Activated T-cell treated with anti-CD3 and anti-CD28 coated beads for 48 hours (primary cell): ENCODE results near the gene KLK2.
A peak's percentile ranks its signal among the peaks of the same experiment; 100 is the strongest.

Experiments used
- DNase-seq: peaks from one replicate; pipeline ENCODE4 v3.0.0-alpha.2; 2020; ENCODE audit warnings: low read depth

Gene KLK2

GRCh38 chr19:50873056-50873455, at the start of gene KLK2:
TSS of gene KLK2 (plus strand) at chr19:50873439. CDS start at chr19:50873474, 35 bp downstream.
- DNase-seq = no peak

- no peak for DNase-seq
Measured at GRCh38 chr19:50826492-50827240, 46.6 kb upstream of the KLK2 start.

- no peak for DNase-seq
Measured at GRCh38 chr19:50827476-50827875, 45.8 kb upstream of the KLK2 start.

- DNase-seq = no peak
Measured at GRCh38 chr19:50829801-50830200, 43.4 kb upstream of the KLK2 start.

- DNase-seq = no peak
Measured at GRCh38 chr19:50830266-50831025, 42.8 kb upstream of the KLK2 start.

DNA sequence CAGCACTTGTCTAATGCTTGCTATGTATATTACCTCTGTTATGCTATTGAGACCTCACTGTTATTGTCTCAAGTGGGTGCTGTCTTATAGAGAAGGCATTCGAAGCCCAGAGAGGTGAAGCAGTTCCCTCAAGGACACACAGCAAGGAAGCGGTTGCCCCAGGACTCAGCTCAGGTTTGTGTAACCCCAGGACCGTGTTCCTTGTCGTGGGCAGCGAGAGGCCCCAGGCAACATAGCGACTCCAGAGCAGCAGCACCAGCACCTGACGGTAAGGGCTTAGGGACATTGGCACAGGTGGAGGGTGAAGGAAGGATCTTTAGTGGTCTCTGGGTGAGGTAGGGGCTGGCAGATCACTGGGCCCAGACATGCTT, 42.2 kb upstream of the KLK2 start:
- no peak for DNase-seq

DNA sequence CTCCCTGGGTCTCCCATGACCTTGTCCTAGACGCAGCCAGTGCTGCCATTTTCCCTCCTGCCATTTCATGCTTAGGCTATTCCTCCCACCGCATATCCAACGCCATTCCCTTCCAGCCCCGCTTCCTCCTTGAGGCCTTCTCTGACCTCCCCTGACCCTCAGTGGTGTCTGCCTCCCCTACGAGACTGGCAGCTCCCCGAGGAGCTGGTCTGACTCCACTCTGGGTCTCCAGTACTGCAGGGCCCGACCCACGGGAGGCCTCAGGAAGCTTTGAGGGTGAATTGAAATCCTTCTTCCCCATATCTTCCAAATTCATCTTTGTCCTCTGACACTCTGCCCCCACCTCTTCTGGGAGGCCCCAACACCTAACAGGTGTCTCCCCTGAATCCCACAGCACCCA, 40.6 kb upstream of the KLK2 start:
- DNase-seq = no peak

DNA sequence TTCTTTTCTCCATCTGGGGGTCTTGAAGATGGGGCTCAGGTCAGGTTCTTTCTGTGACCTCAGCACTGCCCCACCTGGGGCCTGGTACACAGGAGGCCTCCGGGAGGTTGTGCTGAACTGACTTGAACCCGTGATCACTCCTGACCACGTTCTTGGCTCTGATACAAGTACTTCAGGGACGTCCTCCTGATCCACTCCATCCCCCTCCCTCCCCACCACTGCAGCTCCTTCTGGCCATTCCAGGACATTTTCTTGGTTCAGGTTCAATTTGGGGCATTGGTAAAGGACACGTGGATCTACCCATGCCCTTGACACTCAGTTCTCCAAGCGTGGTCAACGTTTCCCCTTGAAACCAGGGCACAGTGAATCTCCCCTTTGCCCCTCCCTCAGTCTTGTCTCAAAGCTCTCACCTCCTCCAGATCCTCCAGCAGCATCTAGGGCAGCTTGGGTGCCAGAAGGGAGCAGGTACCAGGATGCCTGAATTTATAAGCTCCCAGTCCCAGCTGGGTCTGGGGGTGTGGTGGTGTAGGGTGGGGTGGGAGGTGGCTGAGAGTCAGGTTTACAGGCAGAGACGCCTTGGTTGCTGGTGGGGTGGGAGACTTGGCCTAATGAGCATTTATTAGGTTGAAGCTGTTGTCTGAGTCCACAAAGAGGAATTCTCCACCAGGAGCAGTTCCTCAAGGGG, 40.0 kb upstream of the KLK2 start, which contains the start of gene KLK15:
KLK15 (minus strand) TSS at position 458 of the 685 bp plus-strand sequence. CDS start 2,082 bp downstream, outside the sequence.
- DNase-seq = no peak

GRCh38 chr19:50833802-50834167, 39.5 kb upstream of the KLK2 start:
- DNase-seq = no peak

- no peak for DNase-seq
Measured at GRCh38 chr19:50835103-50835784, 38.0 kb upstream of the KLK2 start.

GRCh38 chr19:50835785-50836542, 37.3 kb upstream of the KLK2 start:
- DNase-seq = peak; percentile 74

GRCh38 chr19:50836543-50837195, 36.6 kb upstream of the KLK2 start:
- DNase-seq = no peak

- DNase-seq = no peak
Measured at GRCh38 chr19:50837300-50837699, 35.9 kb upstream of the KLK2 start.

GRCh38 chr19:50838239-50838638, 35.0 kb upstream of the KLK2 start:
- no peak for DNase-seq

DNA sequence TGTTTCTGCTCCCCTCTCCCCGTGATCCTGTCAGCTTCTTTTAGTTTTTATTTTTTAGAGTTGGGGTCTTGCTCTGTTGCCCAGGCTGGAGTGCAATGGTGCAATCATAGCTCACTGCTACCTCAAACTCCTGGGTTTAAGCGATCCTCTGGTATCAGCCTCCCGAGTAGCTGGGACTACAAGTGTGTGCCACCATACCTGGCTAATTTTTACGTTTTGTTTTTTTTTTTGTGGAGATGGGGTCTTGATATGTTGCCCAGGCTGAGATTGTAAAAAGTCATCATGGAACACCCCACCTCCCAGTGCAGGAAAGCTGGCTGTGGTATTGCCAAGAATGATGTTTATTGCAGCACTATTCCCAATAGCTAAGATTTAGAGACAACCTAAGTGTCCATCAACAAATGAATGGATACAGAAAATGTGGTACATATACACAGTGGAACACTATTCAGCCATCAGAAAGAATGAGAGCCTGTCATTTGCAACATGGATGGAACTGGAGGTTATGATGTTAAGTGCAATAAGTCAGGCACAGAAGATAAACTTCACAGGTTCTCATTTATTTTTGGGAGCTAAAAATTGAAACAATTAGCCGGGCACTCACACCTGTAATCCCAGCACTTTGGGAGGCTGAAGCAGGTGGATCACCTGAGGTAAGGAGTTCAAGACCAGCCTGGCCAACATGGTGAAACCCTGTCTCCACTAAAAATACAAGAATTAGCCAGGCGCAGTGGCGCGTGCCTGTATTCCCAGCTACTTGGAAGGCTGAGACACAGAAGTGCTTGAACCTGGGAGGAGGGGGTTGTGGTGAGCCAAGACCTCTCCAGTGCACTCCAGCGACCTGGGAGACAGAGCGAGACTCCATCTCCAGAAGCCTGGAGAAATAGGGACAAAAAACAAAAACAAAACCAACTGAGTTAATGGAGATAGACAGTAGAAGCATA, 33.3 kb upstream of the KLK2 start:
- DNase-seq = no peak

DNA sequence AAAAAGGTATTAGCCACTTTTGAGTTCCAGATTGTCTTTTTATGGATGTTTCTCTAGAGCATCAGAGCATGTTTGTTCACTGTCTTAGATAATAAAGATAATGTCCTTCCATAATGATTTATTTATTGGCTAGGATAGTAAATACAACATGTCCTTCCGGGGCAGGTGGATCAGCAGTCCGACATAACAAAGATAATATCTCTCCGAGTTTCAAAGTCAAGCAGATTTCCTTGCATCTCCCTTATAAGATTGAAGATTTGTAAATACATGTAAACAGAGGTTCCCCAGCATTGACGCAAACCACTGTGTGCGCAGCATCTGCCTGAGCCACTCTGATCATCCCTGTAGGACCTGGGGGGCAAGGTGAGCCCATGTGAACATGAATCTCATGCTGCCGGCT, 31.1 kb upstream of the KLK2 start:
- DNase-seq = no peak

DNA sequence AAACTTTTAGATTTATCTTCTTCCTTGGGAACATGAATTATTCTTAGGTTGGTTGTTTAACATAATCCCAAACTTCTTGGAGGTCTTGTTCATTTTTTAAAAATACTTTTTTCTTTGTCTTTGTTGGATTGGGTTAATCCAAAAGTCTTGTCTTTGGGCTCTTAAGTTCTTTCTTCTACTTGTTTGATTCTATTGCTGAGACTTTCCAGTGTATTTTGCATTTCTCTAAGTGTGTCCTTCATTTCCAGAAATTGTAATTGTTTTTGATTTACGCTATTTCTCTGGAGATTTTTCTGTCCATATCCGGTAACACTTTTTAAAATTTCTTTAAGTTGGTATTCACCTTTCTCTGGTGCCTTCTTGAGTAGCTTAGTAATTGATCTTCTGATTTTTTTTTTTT, 30.0 kb upstream of the KLK2 start:
- no peak for DNase-seq

DNA sequence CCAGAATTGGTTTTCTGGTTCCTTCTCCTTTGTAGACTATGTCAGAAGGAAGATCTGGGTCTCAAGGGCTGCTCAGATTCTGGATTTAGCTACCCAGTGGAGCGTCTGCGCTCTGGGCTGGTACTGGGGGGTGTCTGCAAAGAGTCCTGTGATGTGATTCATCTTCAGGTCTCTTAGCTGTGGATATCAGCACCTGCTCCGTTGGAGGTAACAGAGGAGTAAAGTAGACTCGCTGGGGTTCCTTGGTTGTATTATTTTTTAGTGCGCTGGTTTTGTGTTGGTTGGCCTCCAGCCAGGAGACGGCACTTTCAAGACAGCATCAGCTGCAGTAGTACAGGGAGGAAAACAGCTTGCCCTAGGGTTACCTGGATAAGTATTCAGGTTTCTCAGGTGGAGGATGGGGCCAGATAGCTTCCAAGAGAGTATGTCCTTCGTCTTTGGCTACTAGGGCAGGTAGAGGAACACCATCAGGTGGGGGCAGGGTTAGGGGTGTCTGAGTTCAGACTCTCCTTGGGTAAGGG, 29.5 kb upstream of the KLK2 start:
- no peak for DNase-seq

- DNase-seq = no peak
Measured at GRCh38 chr19:50844296-50844935, 28.8 kb upstream of the KLK2 start.
